NCI-H2171 treated with DMSO at 0.1 percent for 48 hours (cell line): ENCODE data around the gene CBL.
"Not testable (repeated sequence)": the region's sequence is repeated elsewhere in the genome, so short reads cannot be mapped to it uniquely, and the experiment has no call there.

Source experiments
- DNase-seq: peaks from one replicate; lab custom pipeline; 2025; lab: John Stamatoyannopoulos, UW

Gene CBL

GRCh38 chr11:119185981-119186634 is 20.0 kb upstream of the CBL start:
- no peak for DNase-seq

- no peak for DNase-seq
Measured at GRCh38 chr11:119187123-119187892, 18.8 kb upstream of the CBL start.

- no peak for DNase-seq
Measured at GRCh38 chr11:119188067-119188466, 18.1 kb upstream of the CBL start.

- peak; percentile 32 for DNase-seq
Measured at GRCh38 chr11:119188887-119189286, 17.3 kb upstream of the CBL start.

GRCh38 chr11:119189393-119189792 is 16.7 kb upstream of the CBL start:
- peak; percentile 7 for DNase-seq

GRCh38 chr11:119190531-119190930 is 15.6 kb upstream of the CBL start:
- DNase-seq, result no peak

- DNase-seq, result not testable (repeated sequence)
Measured at GRCh38 chr11:119191265-119191664, 14.9 kb upstream of the CBL start.

GRCh38 chr11:119192111-119192510 is 14.0 kb upstream of the CBL start:
- DNase-seq, result no peak

- no peak for DNase-seq
Measured at GRCh38 chr11:119193001-119193400, 13.1 kb upstream of the CBL start.

- no peak for DNase-seq
Measured at GRCh38 chr11:119193626-119194025, 12.5 kb upstream of the CBL start.

- DNase-seq, result no peak
Measured at GRCh38 chr11:119194811-119195440, 11.2 kb upstream of the CBL start.

GRCh38 chr11:119195680-119196079 is 10.5 kb upstream of the CBL start:
- DNase-seq, result no peak

GRCh38 chr11:119196833-119197483 is 9.2 kb upstream of the CBL start:
- DNase-seq, result peak; percentile 73

GRCh38 chr11:119198925-119199324 is 7.2 kb upstream of the CBL start:
- DNase-seq, result no peak

- DNase-seq, result not testable (repeated sequence)
Measured at GRCh38 chr11:119201236-119201635, 4.9 kb upstream of the CBL start.

GRCh38 chr11:119202554-119202953 is 3.6 kb upstream of the CBL start:
- no peak for DNase-seq

GRCh38 chr11:119204066-119204465 is 2.1 kb upstream of the CBL start:
- no peak for DNase-seq

- no peak for DNase-seq
Measured at GRCh38 chr11:119205080-119205479, 1.1 kb upstream of the CBL start.

GRCh38 chr11:119206511-119207414 is 624 bp downstream of the CBL start:
- no peak for DNase-seq

- DNase-seq, result no peak
Measured at GRCh38 chr11:119207415-119207960, 1.3 kb downstream of the CBL start.

- no peak for DNase-seq
Measured at GRCh38 chr11:119209186-119209585, 3.0 kb downstream of the CBL start.
